H9 (cell line): ENCODE measurements around the gene TRIM44. TPM values are rescaled to one million over a fixed set of nuclear protein-coding genes. Genes with fewer than 3 reads are reported as not detected.

Experiments
- DNase-seq: peaks from one replicate; pipeline ENCODE4 v3.0.0-alpha.2; 2017
- H2AFZ ChIP-seq: one replicate; pipeline ENCODE4 v1.6.1; 2013; ENCODE audit warnings: mild to moderate bottlenecking, low read length, control low read depth, moderate library complexity
- H2AK5ac ChIP-seq: 2 replicates; pipeline ENCODE4 v1.6.1; 2013; ENCODE audit warnings: low read length, control low read depth, mixed read lengths; ENCODE audit not compliant: insufficient read length
- H2BK120ac ChIP-seq: one replicate; pipeline ENCODE4 v1.6.1; 2013; ENCODE audit warnings: low read depth, mild to moderate bottlenecking, low read length, control low read depth, inconsistent platforms; ENCODE audit not compliant: poor library complexity, severe bottlenecking
- H2BK12ac ChIP-seq: 2 replicates; pipeline ENCODE4 v1.6.1; 2013; ENCODE audit warnings: low read length, control low read depth, mixed read lengths, low read depth; ENCODE audit not compliant: insufficient read length
- H2BK15ac ChIP-seq: 2 replicates; pipeline ENCODE4 v1.6.1; 2013; ENCODE audit warnings: low read depth, low read length, control low read depth
- H2BK20ac ChIP-seq: one replicate; pipeline ENCODE4 v1.6.1; 2013; ENCODE audit warnings: low read depth, mild to moderate bottlenecking, low read length, control low read depth, inconsistent platforms; ENCODE audit not compliant: poor library complexity, severe bottlenecking
- H2BK5ac ChIP-seq: 2 replicates; pipeline ENCODE4 v1.6.1; 2013; ENCODE audit warnings: low read length, control low read depth, mixed read lengths; ENCODE audit not compliant: insufficient read length
- H3K14ac ChIP-seq: 2 replicates; pipeline ENCODE4 v1.6.1; 2013; ENCODE audit warnings: low read length, control low read depth; ENCODE audit not compliant: insufficient read depth
- H3K18ac ChIP-seq: 2 replicates; pipeline ENCODE4 v1.6.1; 2013; ENCODE audit warnings: low read depth, mild to moderate bottlenecking, mixed read lengths, low read length, control low read depth; ENCODE audit not compliant: insufficient read length
- H3K23ac ChIP-seq: 2 replicates; pipeline ENCODE4 v1.6.1; 2013; ENCODE audit warnings: low read length, control low read depth, mixed read lengths, low read depth; ENCODE audit not compliant: insufficient read length
- H3K23me2 ChIP-seq: 2 replicates; pipeline ENCODE4 v1.6.1; 2013; ENCODE audit warnings: low read depth, mild to moderate bottlenecking, mixed read lengths, low read length, control low read depth; ENCODE audit not compliant: insufficient read length, poor library complexity, severe bottlenecking
- H3K27ac ChIP-seq: 2 replicates; pipeline ENCODE4 v1.5.1; 2013; ENCODE audit warnings: low read length, control low read depth, mixed read lengths, low read depth; ENCODE audit not compliant: insufficient read length
- H3K27me3 ChIP-seq: 2 replicates; pipeline ENCODE4 v1.6.1; 2013; ENCODE audit warnings: low read length, control low read depth, inconsistent platforms; ENCODE audit not compliant: insufficient read depth
- H3K4ac ChIP-seq: 2 replicates; pipeline ENCODE4 v1.6.1; 2013; ENCODE audit warnings: low read depth, mild to moderate bottlenecking, control low read depth, inconsistent platforms, low read length, moderate library complexity
- H3K4me1 ChIP-seq: 2 replicates; pipeline ENCODE4 v1.6.1; 2013; ENCODE audit warnings: low read length, control low read depth, inconsistent platforms; ENCODE audit not compliant: insufficient read depth
- H3K4me2 ChIP-seq: 2 replicates; pipeline ENCODE4 v1.6.1; 2013; ENCODE audit warnings: low read length, control low read depth, mixed read lengths; ENCODE audit not compliant: insufficient read length, insufficient read depth
- H3K56ac ChIP-seq: 2 replicates; pipeline ENCODE4 v1.6.1; 2013; ENCODE audit warnings: low read depth, mild to moderate bottlenecking, mixed read lengths, low read length, control low read depth; ENCODE audit not compliant: insufficient read length
- H3K79me1 ChIP-seq: 2 replicates; pipeline ENCODE4 v1.6.1; 2013; ENCODE audit warnings: low read depth, mild to moderate bottlenecking, moderate library complexity, low read length, control low read depth, inconsistent platforms; ENCODE audit not compliant: insufficient read depth, poor library complexity, severe bottlenecking
- H3K79me2 ChIP-seq: 2 replicates; pipeline ENCODE4 v1.6.1; 2013; ENCODE audit warnings: low read length, control low read depth, inconsistent platforms; ENCODE audit not compliant: insufficient read depth
- H3K9ac ChIP-seq: 2 replicates; pipeline ENCODE4 v1.6.1; 2013; ENCODE audit warnings: low read length, control low read depth, mixed read lengths; ENCODE audit not compliant: insufficient read length; ENCODE audit errors: extremely low read depth
- H3K9me3 ChIP-seq: one replicate; pipeline ENCODE4 v1.6.1; 2013; ENCODE audit warnings: low read depth, low read length, inconsistent platforms; ENCODE audit not compliant: control insufficient read depth
- H3T11ph ChIP-seq: one replicate; pipeline ENCODE4 v1.6.1; 2013; ENCODE audit warnings: mild to moderate bottlenecking, low read length, control low read depth, inconsistent platforms
- H4K20me1 ChIP-seq: one replicate; pipeline ENCODE4 v1.6.1; 2013; ENCODE audit not compliant: control insufficient read depth, insufficient read length, insufficient read depth
- H4K5ac ChIP-seq: 2 replicates; pipeline ENCODE4 v1.6.1; 2013; ENCODE audit warnings: low read depth, mild to moderate bottlenecking, mixed read lengths, low read length, control low read depth; ENCODE audit not compliant: insufficient read length
- H4K8ac ChIP-seq: replicated peaks from 2 replicates; pipeline ENCODE4 v1.6.1; 2013; ENCODE audit warnings: low read length, control low read depth, mixed read lengths, low read depth; ENCODE audit not compliant: insufficient read length
- H4K91ac ChIP-seq: 2 replicates; pipeline ENCODE4 v1.6.1; 2013; ENCODE audit warnings: low read depth, mild to moderate bottlenecking, moderate library complexity, mixed read lengths, low read length, control low read depth; ENCODE audit not compliant: insufficient read length
- H3K27ac Mint-ChIP-seq, 3 experiments: 2 replicates in 2 of 3; 3 replicates in 1 of 3; pipeline ENCODE4 v1.8.0; 2020 to 2021; ENCODE audit warnings: mixed read lengths in 3 of 3, mild to moderate bottlenecking in 1 of 3, moderate library complexity in 1 of 3
- H3K27me3 Mint-ChIP-seq: 2 replicates; pipeline ENCODE4 v1.8.0; 2021; ENCODE audit warnings: low read depth, mild to moderate bottlenecking, moderate library complexity, mixed read lengths
- H3K36me3 Mint-ChIP-seq, 3 experiments: 2 replicates in 2 of 3; 3 replicates in 1 of 3; pipeline ENCODE4 v1.8.0; 2020 to 2021; ENCODE audit warnings: low read depth in 3 of 3, mixed read lengths in 3 of 3; ENCODE audit not compliant: insufficient read depth in 1 of 3
- H3K4me1 Mint-ChIP-seq, 2 experiments: 2 replicates each; pipeline ENCODE4 v1.8.0; 2020; ENCODE audit warnings: mixed read lengths in 2 of 2
- H3K4me3 Mint-ChIP-seq, 2 experiments: 2 replicates in 1 of 2; 3 replicates in 1 of 2; pipeline ENCODE4 v1.8.0; 2020 to 2021; ENCODE audit warnings: mild to moderate bottlenecking in 2 of 2, mixed read lengths in 2 of 2, moderate library complexity in 1 of 2
- H3K9me3 Mint-ChIP-seq, 2 experiments: 2 replicates in 1 of 2; 3 replicates in 1 of 2; pipeline ENCODE4 v1.8.0; 2020; ENCODE audit warnings: mild to moderate bottlenecking in 2 of 2, mixed read lengths in 2 of 2, moderate library complexity in 1 of 2
- WGBS: extraction: QIAGEN DNeasy Blood & Tissue Kit; methylation state at CpG from one replicate; pipeline ENCODE4 v1.1.7; 2013; ENCODE audit warnings: missing lambda C conversion rate, low lambda C conversion rate, mixed read lengths; ENCODE audit not compliant: insufficient read length; ENCODE audit errors: extremely low coverage; 5-methylcytosine and 5-hydroxymethylcytosine counted together
- total RNA-seq: library from RNA; stranded (reverse); gene quantifications from 2 replicates; pipeline ENCODE4 v1.2.1, GENCODE V29; 2021
- TF ChIP-seq, protein P1 (sequence below): fragments of 200-600 bp; sonication (generic); conservative IDR thresholded peaks from 3 replicates; pipeline ENCODE4 v1.8.0; 2021; ENCODE audit warnings: antibody characterized with exemption, mild to moderate bottlenecking

Gene TRIM44
- total RNA-seq, 1 experiment from 2014 or later = 37.7 TPM

GRCh38 chr11:35814720-35815305 lies 152.2 kb downstream of the TRIM44 start:
- Histone ChIP-seq H2BK5ac (no peak overlapping the region), H3K4ac (no peak overlapping the region), H4K20me1 (peaks cover 2% of the 10 kb centered on the region), H4K91ac (no peak overlapping the region), H3K27me3 (no peaks in the 10 kb centered on the region), H4K5ac (no peak overlapping the region), H3K4me2 (no peak overlapping the region), H2AK5ac (no peak overlapping the region), H3K56ac (no peak overlapping the region), H3K14ac (no peak overlapping the region), H3K23ac (no peak overlapping the region), H2BK12ac (no peak overlapping the region), H3K9ac (no peak overlapping the region), H3K79me2 (no peaks in the 10 kb centered on the region), H4K8ac (no peak overlapping the region), H2BK20ac (no peak overlapping the region), H2BK15ac (no peak overlapping the region), H3K18ac (no peak overlapping the region), H3K27ac (no peak overlapping the region), H3K23me2 (no peaks in the 10 kb centered on the region), H2AFZ (no peak overlapping the region), H2BK120ac (no peak overlapping the region), H3K4me1 (0 out of 2 replicates have a peak, but pooled peaks cover 2% of the 10 kb centered on the region), H3K9me3 (no peaks in the 10 kb centered on the region), H3K79me1 (no peaks in the 10 kb centered on the region), H3T11ph (no peak overlapping the region)
- H3K36me3 Mint-ChIP-seq = no peaks in the 10 kb centered on the region; a peak in 1 of 7 replicates
- no peaks in the 10 kb centered on the region for H3K27me3 Mint-ChIP-seq
- no peak for DNase-seq
- no peak overlapping the region for H3K27ac Mint-ChIP-seq
- no peak overlapping the region for H3K4me3 Mint-ChIP-seq
- no peaks in the 10 kb centered on the region for H3K9me3 Mint-ChIP-seq
- H3K4me1 Mint-ChIP-seq = peaks cover 0 to 7% of the 10 kb centered on the region in 2 experiments; a peak in 1 of 4 replicates
- no CpG with 5 or more reads among the region's 3 CpGs for WGBS
- TF ChIP-seq, protein P1, sequence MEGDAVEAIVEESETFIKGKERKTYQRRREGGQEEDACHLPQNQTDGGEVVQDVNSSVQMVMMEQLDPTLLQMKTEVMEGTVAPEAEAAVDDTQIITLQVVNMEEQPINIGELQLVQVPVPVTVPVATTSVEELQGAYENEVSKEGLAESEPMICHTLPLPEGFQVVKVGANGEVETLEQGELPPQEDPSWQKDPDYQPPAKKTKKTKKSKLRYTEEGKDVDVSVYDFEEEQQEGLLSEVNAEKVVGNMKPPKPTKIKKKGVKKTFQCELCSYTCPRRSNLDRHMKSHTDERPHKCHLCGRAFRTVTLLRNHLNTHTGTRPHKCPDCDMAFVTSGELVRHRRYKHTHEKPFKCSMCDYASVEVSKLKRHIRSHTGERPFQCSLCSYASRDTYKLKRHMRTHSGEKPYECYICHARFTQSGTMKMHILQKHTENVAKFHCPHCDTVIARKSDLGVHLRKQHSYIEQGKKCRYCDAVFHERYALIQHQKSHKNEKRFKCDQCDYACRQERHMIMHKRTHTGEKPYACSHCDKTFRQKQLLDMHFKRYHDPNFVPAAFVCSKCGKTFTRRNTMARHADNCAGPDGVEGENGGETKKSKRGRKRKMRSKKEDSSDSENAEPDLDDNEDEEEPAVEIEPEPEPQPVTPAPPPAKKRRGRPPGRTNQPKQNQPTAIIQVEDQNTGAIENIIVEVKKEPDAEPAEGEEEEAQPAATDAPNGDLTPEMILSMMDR = no peak
